Central memory CD4-positive, alpha-beta T cell (primary cell): ENCODE measurements around the gene LZIC.

Experiments
- DNase-seq: peaks from one replicate; pipeline ENCODE4 v3.0.0; 2022

The LZIC gene

GRCh38 chr1:9910076-9910422 lies 33.1 kb downstream of the LZIC start, which contains the start of gene CTNNBIP1:
Gene CTNNBIP1 (minus strand): TSS chr1:9910269. CDS start chr1:9872064, 38,205 bp downstream.
- DNase-seq, result no peak

- DNase-seq, result no peak
Measured at GRCh38 chr1:9909234-9910046, 33.8 kb downstream of the LZIC start.

GRCh38 chr1:9908871-9909233 lies 34.3 kb downstream of the LZIC start:
- DNase-seq, result no peak

GRCh38 chr1:9907441-9907840 lies 35.8 kb downstream of the LZIC start:
- no peak for DNase-seq

DNA sequence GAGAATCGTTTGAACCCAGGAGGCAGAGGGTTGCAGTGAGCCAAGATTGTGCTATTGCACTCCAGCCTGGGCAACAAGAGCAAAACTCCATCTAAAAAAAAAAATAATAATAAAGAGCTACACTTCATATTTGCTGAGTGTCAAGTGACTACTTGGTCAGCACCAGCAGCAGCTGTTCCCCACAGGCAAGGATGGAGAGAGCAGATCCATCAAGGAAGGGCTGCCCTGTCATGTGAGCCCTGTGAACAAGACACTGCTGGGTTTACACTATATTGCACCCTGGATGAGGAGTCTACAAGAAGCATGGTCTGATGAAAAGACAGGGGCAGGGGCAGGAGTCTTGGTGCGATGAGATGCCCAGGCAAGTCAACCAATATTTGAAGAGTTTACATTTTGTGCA lies 36.7 kb downstream of the LZIC start:
- no peak for DNase-seq

- no peak for DNase-seq
Measured at GRCh38 chr1:9905010-9905409, 38.2 kb downstream of the LZIC start.

DNA sequence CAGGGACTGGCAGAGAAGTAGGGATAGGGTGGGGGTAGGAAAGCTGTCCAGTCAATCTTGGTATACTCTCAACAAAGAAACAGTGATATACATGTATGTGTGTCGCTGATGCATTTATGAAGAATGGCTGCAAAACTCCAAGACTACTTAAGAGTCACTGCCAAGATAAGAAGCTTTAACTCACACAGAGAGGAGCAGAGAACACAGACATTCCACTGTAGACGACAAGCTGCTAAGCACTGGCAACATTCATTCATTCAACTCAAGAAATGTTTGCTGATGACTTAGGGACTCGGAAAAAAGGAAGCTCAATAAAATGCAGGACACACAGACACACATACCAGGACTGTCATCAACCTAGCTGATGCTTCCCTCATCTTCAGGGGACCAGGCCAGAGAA lies 38.6 kb downstream of the LZIC start:
- DNase-seq, result no peak

- no peak for DNase-seq
Measured at GRCh38 chr1:9903801-9904527, 39.2 kb downstream of the LZIC start.

GRCh38 chr1:9902060-9902452 lies 41.1 kb downstream of the LZIC start:
- no peak for DNase-seq

GRCh38 chr1:9901148-9902059 lies 41.8 kb downstream of the LZIC start:
- DNase-seq, result no peak

- DNase-seq, result no peak
Measured at GRCh38 chr1:9900142-9901043, 42.8 kb downstream of the LZIC start.

- no peak for DNase-seq
Measured at GRCh38 chr1:9894115-9894514, 49.1 kb downstream of the LZIC start.

DNA sequence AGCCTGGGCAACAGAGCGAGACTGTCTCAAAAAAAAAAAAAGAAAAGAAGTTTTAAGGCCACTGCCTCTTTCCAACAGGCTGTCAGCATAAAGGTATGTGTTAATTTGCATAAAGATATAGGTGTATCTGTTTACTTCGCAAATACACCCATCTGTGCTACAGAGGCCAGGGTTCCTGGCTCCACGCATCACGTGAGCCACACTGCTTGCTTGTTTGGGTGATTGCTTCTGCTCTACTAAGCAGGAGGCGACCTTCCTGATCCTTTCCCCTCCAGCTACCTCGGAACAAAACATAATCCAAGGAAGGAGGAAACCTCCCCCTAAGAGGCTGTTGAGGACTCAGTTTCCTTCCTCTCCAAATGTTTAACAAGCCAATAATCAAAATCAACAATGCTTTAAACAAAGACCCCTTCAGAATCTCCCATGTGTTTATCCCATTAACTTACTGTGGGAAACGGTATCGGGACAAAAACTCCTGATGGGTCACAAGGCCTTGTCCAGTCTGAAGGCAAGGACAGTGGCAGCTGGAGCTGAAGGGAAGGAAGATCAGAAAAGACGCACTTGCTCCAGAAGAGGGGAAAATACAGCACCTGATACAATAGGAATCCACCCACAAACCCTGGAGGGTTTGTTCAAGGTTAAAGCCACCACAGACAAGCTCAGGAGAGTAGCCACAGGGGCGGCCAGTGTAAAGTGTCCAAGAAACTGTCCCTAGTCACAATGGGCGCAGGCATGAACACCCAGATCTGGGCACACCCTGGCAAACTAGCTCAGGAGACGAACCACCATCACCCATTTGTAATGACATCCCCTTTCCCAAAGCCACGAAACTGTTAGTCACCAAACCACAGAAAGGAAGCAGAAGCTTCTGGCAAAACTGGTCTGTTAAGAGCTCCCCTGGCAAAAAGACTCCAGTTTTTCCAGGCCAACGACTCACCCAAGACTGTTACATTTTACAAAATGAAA lies 50.3 kb downstream of the LZIC start:
- DNase-seq, result no peak

DNA sequence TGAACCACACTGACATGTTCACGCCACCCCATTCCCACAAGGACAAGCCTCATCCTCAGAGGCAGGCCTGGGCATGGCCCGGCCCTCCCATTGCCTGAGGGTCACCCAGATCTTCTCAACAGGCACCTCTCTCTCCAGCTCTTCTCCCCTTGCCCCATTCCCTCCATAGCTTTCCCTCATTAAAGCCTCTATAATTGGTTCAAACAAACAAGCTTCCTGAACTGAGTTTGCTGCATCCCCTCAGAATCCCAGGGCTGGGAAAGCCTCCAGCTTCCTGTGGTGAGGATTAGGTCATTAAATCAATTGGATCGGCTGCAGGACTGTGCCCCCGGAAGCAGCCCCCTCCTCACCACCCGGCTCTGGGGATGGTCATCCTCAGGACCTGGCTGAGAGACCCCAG lies 52.0 kb downstream of the LZIC start:
- DNase-seq, result no peak

- no peak for DNase-seq
Measured at GRCh38 chr1:9890224-9890731, 52.9 kb downstream of the LZIC start.

- DNase-seq, result no peak
Measured at GRCh38 chr1:9889411-9889810, 53.8 kb downstream of the LZIC start.

- DNase-seq, result no peak
Measured at GRCh38 chr1:9888886-9889285, 54.3 kb downstream of the LZIC start.

DNA sequence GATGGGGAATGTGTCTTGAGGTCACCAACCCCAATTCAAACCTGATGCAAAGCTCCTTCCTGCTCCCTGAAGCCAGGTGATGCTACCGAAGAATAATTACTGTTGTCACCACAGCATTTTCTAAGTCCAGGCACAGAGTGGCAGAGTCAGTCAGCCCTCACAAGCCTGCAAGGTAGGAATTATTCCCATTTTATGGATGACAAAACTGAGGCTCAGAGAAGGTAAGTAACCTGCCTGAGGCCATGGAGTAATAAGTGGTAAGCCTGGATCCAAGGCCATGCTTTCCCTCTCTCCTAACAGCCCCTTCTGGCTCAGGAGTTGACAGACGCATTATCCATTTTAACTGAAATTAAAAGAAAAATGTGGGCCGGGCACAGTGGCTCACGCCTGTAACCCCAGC lies 56.1 kb downstream of the LZIC start:
- DNase-seq, result no peak

DNA sequence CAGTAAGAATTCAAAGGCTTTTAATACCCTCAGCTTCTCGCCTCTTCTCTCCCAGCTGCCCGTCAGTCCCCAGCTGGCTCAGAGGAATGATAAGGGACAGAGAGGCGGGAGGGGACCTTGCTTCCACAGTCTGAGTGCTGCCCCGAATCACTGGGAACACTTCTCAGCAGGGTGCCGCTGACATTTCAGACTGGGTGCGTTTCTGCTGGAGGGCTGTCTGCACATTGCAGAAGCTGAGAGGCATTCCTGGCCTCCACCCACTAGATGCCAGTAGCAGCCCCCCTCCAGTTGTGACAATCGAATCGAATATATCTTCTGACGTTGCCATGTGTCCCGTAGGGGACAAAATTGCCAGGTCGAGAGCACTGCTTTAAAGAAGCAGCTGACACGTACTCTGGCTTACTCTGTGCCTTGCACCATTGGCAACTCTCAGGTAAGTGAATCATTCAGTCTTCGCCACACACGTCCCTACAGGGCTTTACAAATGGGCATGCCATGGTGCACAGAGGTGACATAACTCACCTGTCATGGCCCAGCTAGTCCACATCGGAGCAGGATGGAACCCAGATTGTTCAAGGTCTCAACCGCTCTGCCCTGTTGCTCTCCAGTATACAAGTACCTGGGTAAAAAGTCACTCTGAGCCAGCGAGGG lies 57.0 kb downstream of the LZIC start:
- DNase-seq, result no peak

DNA sequence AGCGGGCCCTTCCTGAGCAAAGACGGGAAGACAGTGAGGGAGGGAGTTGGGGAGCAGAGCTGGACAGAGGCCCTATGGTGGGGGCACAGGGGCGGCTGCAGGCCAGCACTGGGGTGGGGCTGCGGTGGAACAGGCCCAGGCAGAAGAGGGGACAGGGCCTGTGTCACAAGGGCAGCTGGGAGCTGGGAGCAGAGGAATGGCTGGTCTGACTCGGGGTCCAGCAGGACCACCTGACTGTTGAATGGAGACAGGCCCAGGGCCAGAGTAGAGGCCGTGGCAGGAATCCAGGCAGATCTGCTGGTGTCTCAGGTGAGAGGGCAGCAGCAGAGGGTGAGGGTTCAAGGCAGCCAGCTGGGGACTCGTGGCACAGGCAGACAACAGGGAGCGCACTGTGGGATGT lies 58.4 kb downstream of the LZIC start:
- no peak for DNase-seq
